Neural crest cell (in vitro differentiated cells): ENCODE measurements around the gene ELN. TPM values are rescaled to one million over a fixed set of nuclear protein-coding genes. Genes with fewer than 3 reads are reported as not detected.
A peak's percentile ranks its signal among the peaks of the same experiment; 100 is the strongest.

ENCODE experiments used
- DNase-seq: peaks from one replicate; pipeline ENCODE4 v3.0.0; 2021; ENCODE audit warnings: low read depth, mixed read lengths, low spot score
- H3K27ac Mint-ChIP-seq: one replicate; pipeline ENCODE4 v1.8.0; 2021; ENCODE audit warnings: mild to moderate bottlenecking, mixed read lengths; ENCODE audit not compliant: unreplicated experiment
- H3K27me3 Mint-ChIP-seq: 2 replicates; pipeline ENCODE4 v1.8.0; 2021; ENCODE audit warnings: low read depth, mild to moderate bottlenecking, mixed read lengths
- H3K36me3 Mint-ChIP-seq: 2 replicates; pipeline ENCODE4 v1.8.0; 2021; ENCODE audit warnings: low read depth, mild to moderate bottlenecking, mixed read lengths
- H3K4me1 Mint-ChIP-seq: 2 replicates; pipeline ENCODE4 v1.8.0; 2021; ENCODE audit warnings: mixed read lengths
- H3K4me3 Mint-ChIP-seq: one replicate; pipeline ENCODE4 v1.8.0; 2021; ENCODE audit warnings: mild to moderate bottlenecking, mixed read lengths
- H3K9me3 Mint-ChIP-seq: 2 replicates; pipeline ENCODE4 v1.8.0; 2021; ENCODE audit warnings: mixed read lengths
- CTCF ChIP-seq: fragments of 200-600 bp; sonication (generic); conservative IDR thresholded peaks from 2 replicates; pipeline ENCODE4 v1.5.0; 2021; ENCODE audit warnings: antibody characterized with exemption, mild to moderate bottlenecking
- total RNA-seq: library from RNA; stranded (reverse); gene quantifications from 2 replicates; pipeline ENCODE4 v1.2.1, GENCODE V29; 2021

Gene ELN
- total RNA-seq, 1 donor from 2014 or later, result 1.0 TPM

- TF ChIP-seq CTCF, result no peak
Observed at GRCh38 chr7:74057216-74057925, 29.4 kb downstream of the ELN start.

GRCh38 chr7:74057987-74058386, 30.0 kb downstream of the ELN start:
- no peak overlapping the region for H3K4me3 Mint-ChIP-seq
- DNase-seq, result no peak
- H3K27ac Mint-ChIP-seq, result no peak overlapping the region

More at GRCh38 chr7:74057216-74057925, 29.4 kb downstream of the ELN start:
- Mint-ChIP-seq H3K4me1 (no peaks in the 10 kb centered on the region), H3K36me3 (no peaks in the 10 kb centered on the region), H3K9me3 (no peaks in the 10 kb centered on the region), H3K4me3 (no peak overlapping the region), H3K27ac (no peak overlapping the region), H3K27me3 (peaks cover 34% of the 10 kb centered on the region)
- DNase-seq, result no peak

GRCh38 chr7:74058486-74058885, 30.5 kb downstream of the ELN start:
- DNase-seq, result no peak
- no peak for TF ChIP-seq CTCF
- Mint-ChIP-seq H3K27ac (no peak overlapping the region), H3K36me3 (no peaks in the 10 kb centered on the region), H3K4me3 (no peak overlapping the region), H3K27me3 (peaks cover 23% of the 10 kb centered on the region), H3K9me3 (no peaks in the 10 kb centered on the region), H3K4me1 (no peaks in the 10 kb centered on the region)

More at GRCh38 chr7:74057987-74058386, 30.0 kb downstream of the ELN start:
- Mint-ChIP-seq H3K4me1 (no peaks in the 10 kb centered on the region), H3K9me3 (no peaks in the 10 kb centered on the region), H3K36me3 (no peaks in the 10 kb centered on the region), H3K27me3 (peaks cover 28% of the 10 kb centered on the region)
- TF ChIP-seq CTCF, result no peak

- no peak for DNase-seq
Observed at GRCh38 chr7:74059037-74059436, 31.1 kb downstream of the ELN start.

GRCh38 chr7:74059681-74060588, 32.0 kb downstream of the ELN start:
- H3K9me3 Mint-ChIP-seq, result no peaks in the 10 kb centered on the region

More at GRCh38 chr7:74059037-74059436, 31.1 kb downstream of the ELN start:
- no peak for TF ChIP-seq CTCF
- H3K4me1 Mint-ChIP-seq, result no peaks in the 10 kb centered on the region
- no peaks in the 10 kb centered on the region for H3K9me3 Mint-ChIP-seq
- H3K27ac Mint-ChIP-seq, result no peak overlapping the region
- H3K27me3 Mint-ChIP-seq, result peaks cover 18% of the 10 kb centered on the region
- no peaks in the 10 kb centered on the region for H3K36me3 Mint-ChIP-seq
- no peak overlapping the region for H3K4me3 Mint-ChIP-seq

More at GRCh38 chr7:74059681-74060588, 32.0 kb downstream of the ELN start:
- Mint-ChIP-seq H3K36me3 (no peaks in the 10 kb centered on the region), H3K4me3 (no peak overlapping the region), H3K4me1 (no peaks in the 10 kb centered on the region), H3K27ac (peak overlapping the region; percentile 50), H3K27me3 (peaks cover 10% of the 10 kb centered on the region)
- DNase-seq, result no peak
- no peak for TF ChIP-seq CTCF
